GM19099 (cell line): ENCODE measurements around the gene SLC48A1.

ENCODE experiments used
- POLR2A ChIP-seq: IDR thresholded peaks from 3 replicates; pipeline ENCODE4 v1.6.1; 2011; ENCODE audit warnings: low read depth; ENCODE audit not compliant: insufficient read length; ENCODE audit errors: extremely low read depth

Gene SLC48A1

GRCh38 chr12:47778881-47779280 is 5.8 kb downstream of the SLC48A1 start:
- no peak for TF ChIP-seq POLR2A

- no peak for TF ChIP-seq POLR2A
Observed at GRCh38 chr12:47779301-47779942, 6.4 kb downstream of the SLC48A1 start.

- no peak for TF ChIP-seq POLR2A
Observed at GRCh38 chr12:47779943-47780504, 7.0 kb downstream of the SLC48A1 start.

GRCh38 chr12:47781479-47782371 is 8.7 kb downstream of the SLC48A1 start:
- no peak for TF ChIP-seq POLR2A

- no peak for TF ChIP-seq POLR2A
Observed at GRCh38 chr12:47782372-47782770, 9.3 kb downstream of the SLC48A1 start.

GRCh38 chr12:47783024-47783755 is 10.2 kb downstream of the SLC48A1 start:
- TF ChIP-seq POLR2A, result no peak

- TF ChIP-seq POLR2A, result no peak
Observed at GRCh38 chr12:47783821-47784819, 11.1 kb downstream of the SLC48A1 start.

GRCh38 chr12:47785036-47785886 is 12.2 kb downstream of the SLC48A1 start:
- no peak for TF ChIP-seq POLR2A

- TF ChIP-seq POLR2A, result no peak
Observed at GRCh38 chr12:47785887-47786661, 13.0 kb downstream of the SLC48A1 start.

- no peak for TF ChIP-seq POLR2A
Observed at GRCh38 chr12:47786662-47787280, 13.7 kb downstream of the SLC48A1 start.

- TF ChIP-seq POLR2A, result no peak
Observed at GRCh38 chr12:47787596-47788319, 14.7 kb downstream of the SLC48A1 start.

GRCh38 chr12:47789141-47789540 is 16.1 kb downstream of the SLC48A1 start:
- no peak for TF ChIP-seq POLR2A
